Neuron (in vitro differentiated cells): ENCODE results near the gene CTIF.
"Not testable (repeated sequence)": the region's sequence is repeated elsewhere in the genome, so short reads cannot be mapped to it uniquely, and the experiment has no call there.

Source experiments
- H2AFZ ChIP-seq: one replicate; pipeline ENCODE4 v1.6.1; 2013; ENCODE audit warnings: low read depth, mild to moderate bottlenecking, inconsistent platforms, low read length, moderate library complexity
- H3K27me3 ChIP-seq: one replicate; pipeline ENCODE4 v1.6.1; 2013; ENCODE audit warnings: low read length; ENCODE audit not compliant: insufficient read depth
- H3K36me3 ChIP-seq: one replicate; pipeline ENCODE4 v1.6.1; 2013; ENCODE audit warnings: low read length; ENCODE audit not compliant: insufficient read depth
- H3K4me1 ChIP-seq: one replicate; pipeline ENCODE4 v1.6.1; 2013; ENCODE audit warnings: low read length; ENCODE audit not compliant: insufficient read depth
- H3K4me3 ChIP-seq: 2 replicates; pipeline ENCODE4 v1.5.1; 2013; ENCODE audit warnings: mild to moderate bottlenecking, low read length, moderate library complexity
- H3K9me3 ChIP-seq: one replicate; pipeline ENCODE4 v1.6.1; 2013; ENCODE audit warnings: low read length

Gene CTIF

GRCh38 chr18:48538531-48539405 lies at the start of gene CTIF:
Gene CTIF, plus strand, starts transcription at chr18:48539031. Its CDS starts 80,535 bp downstream, at chr18:48619566.
- Histone ChIP-seq H2AFZ (peak within 1 kb of the TSS; percentile 88), H3K36me3 (no peaks in the 10 kb centered on the region), H3K9me3 (no peaks in the 10 kb centered on the region), H3K4me1 (peaks cover 10% of the 10 kb centered on the region), H3K27me3 (no peaks in the 10 kb centered on the region), H3K4me3 (peak within 1 kb of the TSS; percentile 83)

DNA sequence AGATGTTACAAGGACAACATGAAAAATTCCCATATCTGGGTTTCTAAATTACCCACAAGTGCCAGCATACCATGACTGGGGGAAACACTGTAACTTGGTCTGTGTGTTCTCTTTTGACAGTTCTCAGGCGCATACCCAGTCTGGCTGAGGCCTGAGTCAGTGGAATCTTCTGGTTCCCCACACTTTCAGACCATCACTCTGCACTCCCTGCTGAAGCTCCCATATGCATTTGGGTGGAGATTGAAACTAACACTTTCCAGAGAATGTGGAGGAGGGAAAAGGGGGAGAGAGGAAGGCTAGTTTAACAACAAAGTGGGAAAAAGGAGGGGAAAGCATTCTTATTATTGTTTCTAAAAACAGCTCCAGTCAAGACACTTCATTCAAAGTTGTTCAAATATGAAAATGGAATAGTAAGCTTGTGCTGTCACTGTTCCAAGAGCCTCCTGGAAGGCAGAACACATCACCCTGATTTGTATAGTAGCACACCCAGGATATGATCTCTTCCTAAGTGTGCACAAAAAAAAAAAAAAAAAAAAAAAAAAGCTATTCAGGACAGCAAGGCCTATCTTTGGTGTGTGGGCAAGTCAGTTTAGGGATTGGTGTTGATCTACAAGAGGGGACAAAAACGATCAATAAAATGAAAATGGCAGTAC lies 48.1 kb upstream of the CTIF start:
- H3K27me3 ChIP-seq: peaks cover 2% of the 10 kb centered on the region

GRCh38 chr18:48492880-48493279 lies 46.0 kb upstream of the CTIF start:
- Histone ChIP-seq H3K4me3 (no peak overlapping the region), H3K4me1 (peaks cover 1% of the 10 kb centered on the region), H3K9me3 (peaks cover 3% of the 10 kb centered on the region), H2AFZ (no peak overlapping the region), H3K36me3 (no peaks in the 10 kb centered on the region), H3K27me3 (peaks cover 2% of the 10 kb centered on the region)

More for the DNA sequence above, 48.1 kb upstream of the CTIF start:
- no peaks in the 10 kb centered on the region for H3K36me3 ChIP-seq
- H3K9me3 ChIP-seq: peaks cover 3% of the 10 kb centered on the region
- no peak overlapping the region for H2AFZ ChIP-seq
- peaks cover 1% of the 10 kb centered on the region for H3K4me1 ChIP-seq
- H3K4me3 ChIP-seq: no peak overlapping the region

- no peak overlapping the region for H3K4me3 ChIP-seq
- peaks cover 2% of the 10 kb centered on the region for H3K27me3 ChIP-seq
- no peak overlapping the region for H2AFZ ChIP-seq
- H3K9me3 ChIP-seq: peaks cover 3% of the 10 kb centered on the region
- H3K4me1 ChIP-seq: peaks cover 1% of the 10 kb centered on the region
- no peaks in the 10 kb centered on the region for H3K36me3 ChIP-seq
These were observed 45.2 kb upstream of the CTIF start for GRCh38 chr18:48493434-48494230.

DNA sequence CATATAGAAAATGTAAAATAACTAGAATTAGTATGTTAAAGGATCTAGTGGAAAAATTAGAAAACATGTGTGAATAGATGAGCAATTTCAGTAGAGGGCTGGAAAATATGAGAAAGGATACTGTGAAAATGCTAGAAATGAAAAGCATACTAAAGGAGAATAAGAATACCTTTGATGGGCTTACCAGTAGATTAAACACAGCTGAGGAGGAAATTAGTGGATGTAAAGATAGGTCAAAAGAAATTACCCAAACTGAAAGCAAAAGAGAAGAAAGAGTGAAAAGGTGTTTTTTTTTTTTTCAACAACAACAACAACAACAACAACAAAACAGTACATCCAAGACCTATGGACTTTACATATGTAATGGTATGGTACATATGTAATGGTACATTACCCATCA lies 41.0 kb upstream of the CTIF start:
- H3K27me3 ChIP-seq: no peaks in the 10 kb centered on the region
- peaks cover 1% of the 10 kb centered on the region for H3K4me1 ChIP-seq
- no peaks in the 10 kb centered on the region for H3K36me3 ChIP-seq
- no peak overlapping the region for H3K4me3 ChIP-seq
- H3K9me3 ChIP-seq: peaks cover 3% of the 10 kb centered on the region
- H2AFZ ChIP-seq: no peak overlapping the region

DNA sequence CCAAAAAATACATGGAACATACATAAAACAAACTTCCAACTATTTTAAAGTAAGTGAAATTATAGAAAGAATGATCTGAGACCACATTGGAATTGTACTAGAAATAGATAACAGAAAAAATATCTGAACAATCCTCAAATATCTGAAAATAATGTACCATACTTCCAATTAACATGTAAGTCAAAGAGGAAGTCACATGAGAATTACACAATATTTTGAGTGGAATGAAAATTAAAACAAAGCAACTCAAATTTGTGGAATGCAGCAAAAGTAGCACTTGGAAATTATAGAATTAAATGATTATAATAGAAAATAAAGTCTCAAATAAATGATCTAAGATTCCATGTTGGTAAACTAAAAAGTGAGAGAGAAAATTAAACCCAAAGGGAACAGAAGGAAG lies 38.3 kb upstream of the CTIF start:
- H3K27me3 ChIP-seq: no peaks in the 10 kb centered on the region
- no peak overlapping the region for H3K4me3 ChIP-seq
- H3K4me1 ChIP-seq: no peaks in the 10 kb centered on the region
- H3K9me3 ChIP-seq: peaks cover 2% of the 10 kb centered on the region
- H2AFZ ChIP-seq: no peak overlapping the region
- H3K36me3 ChIP-seq: no peaks in the 10 kb centered on the region

GRCh38 chr18:48502906-48503305 lies 35.9 kb upstream of the CTIF start:
- H3K27me3 ChIP-seq: no peaks in the 10 kb centered on the region
- H3K9me3 ChIP-seq: peaks cover 2% of the 10 kb centered on the region
- H3K4me1 ChIP-seq: no peaks in the 10 kb centered on the region

DNA sequence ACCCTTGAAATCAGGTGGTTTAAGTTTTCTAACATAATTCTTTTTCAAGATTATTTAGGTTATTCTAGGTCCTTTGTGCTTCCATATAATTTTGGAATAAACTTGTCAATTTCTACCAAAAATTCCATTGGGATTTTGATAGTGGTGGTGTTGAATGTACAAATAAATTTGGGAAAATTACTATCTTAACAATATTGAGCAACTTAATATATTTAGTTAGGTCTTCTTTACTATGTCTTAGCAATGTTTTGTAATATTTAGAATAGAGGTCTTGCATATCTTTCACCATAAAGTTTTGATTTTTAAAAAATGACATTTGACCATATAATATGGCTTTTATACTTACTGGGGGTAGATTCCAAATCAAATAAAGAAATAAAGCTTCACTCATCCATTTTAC lies 34.0 kb upstream of the CTIF start:
- no peak overlapping the region for H2AFZ ChIP-seq
- H3K4me1 ChIP-seq: no peaks in the 10 kb centered on the region
- no peaks in the 10 kb centered on the region for H3K36me3 ChIP-seq
- H3K9me3 ChIP-seq: peaks cover 2% of the 10 kb centered on the region
- H3K27me3 ChIP-seq: no peaks in the 10 kb centered on the region
- no peak overlapping the region for H3K4me3 ChIP-seq

More at GRCh38 chr18:48502906-48503305, 35.9 kb upstream of the CTIF start:
- Histone ChIP-seq H2AFZ (no peak overlapping the region), H3K4me3 (no peak overlapping the region), H3K36me3 (no peaks in the 10 kb centered on the region)

- H3K4me1 ChIP-seq, H3K9me3 ChIP-seq, H3K27me3 ChIP-seq, H3K4me3 ChIP-seq, H2AFZ ChIP-seq, H3K36me3 ChIP-seq: not testable (repeated sequence)
These were observed 31.8 kb upstream of the CTIF start for GRCh38 chr18:48506983-48507568.

DNA sequence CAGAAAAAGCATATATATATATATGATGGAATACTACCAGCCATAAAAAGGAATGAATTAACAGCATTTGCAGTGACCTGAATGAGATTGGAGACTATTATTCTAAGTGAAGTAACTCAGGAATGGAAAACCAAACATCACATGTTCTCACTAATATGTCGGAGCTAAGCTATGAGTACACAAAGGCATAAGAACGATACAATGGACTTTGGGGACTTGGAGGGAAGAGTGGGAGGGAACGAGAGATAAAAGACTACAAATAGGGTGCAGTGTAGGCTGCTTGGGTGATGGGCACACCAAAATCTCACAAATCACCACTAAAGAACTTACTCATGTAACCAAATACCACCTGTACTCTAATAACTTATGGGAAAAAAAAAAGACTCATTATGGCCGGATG lies 26.3 kb upstream of the CTIF start:
- H3K27me3 ChIP-seq, H3K4me1 ChIP-seq, H3K36me3 ChIP-seq, H2AFZ ChIP-seq, H3K4me3 ChIP-seq, H3K9me3 ChIP-seq: not testable (repeated sequence)

GRCh38 chr18:48514786-48515185 lies 24.0 kb upstream of the CTIF start:
- peak overlapping the region; percentile 7 for H3K4me3 ChIP-seq
- H3K9me3 ChIP-seq: no peaks in the 10 kb centered on the region
- peaks cover 3% of the 10 kb centered on the region for H3K27me3 ChIP-seq
- peaks cover 10% of the 10 kb centered on the region for H3K4me1 ChIP-seq
- H3K36me3 ChIP-seq: no peaks in the 10 kb centered on the region
- H2AFZ ChIP-seq: peak overlapping the region; percentile 73

GRCh38 chr18:48517048-48517447 lies 21.8 kb upstream of the CTIF start:
- Histone ChIP-seq H3K4me1 (peaks cover 10% of the 10 kb centered on the region), H2AFZ (no peak overlapping the region), H3K27me3 (peaks cover 5% of the 10 kb centered on the region), H3K4me3 (no peak overlapping the region), H3K9me3 (no peaks in the 10 kb centered on the region), H3K36me3 (no peaks in the 10 kb centered on the region)
